SKM-1 treated with dmso at 0.1 percent for 144 hours (cell line): ENCODE results near the gene FNTB.

ENCODE experiments used
- DNase-seq: peaks from one replicate; lab custom pipeline; 2025; ENCODE audit not compliant: unreplicated experiment; lab: John Stamatoyannopoulos, UW

FNTB gene

GRCh38 chr14:65045006-65045405 lies 58.3 kb downstream of the FNTB start:
- DNase-seq: no peak

GRCh38 chr14:65045709-65046108 lies 59.0 kb downstream of the FNTB start:
- no peak for DNase-seq

GRCh38 chr14:65052832-65053231 lies 66.1 kb downstream of the FNTB start:
- no peak for DNase-seq

- DNase-seq: no peak
Observed at GRCh38 chr14:65053466-65053865, 66.8 kb downstream of the FNTB start.

GRCh38 chr14:65054471-65055085 lies 67.9 kb downstream of the FNTB start:
- peak; percentile 80 for DNase-seq

- no peak for DNase-seq
Observed at GRCh38 chr14:65057695-65058094, 71.0 kb downstream of the FNTB start.

- no peak for DNase-seq
Observed at GRCh38 chr14:65062096-65063075, 75.7 kb downstream of the FNTB start.

- no peak for DNase-seq
Observed at GRCh38 chr14:65065719-65066118, 79.0 kb downstream of the FNTB start.

GRCh38 chr14:65069874-65070413 lies 83.2 kb downstream of the FNTB start:
- no peak for DNase-seq

- no peak for DNase-seq
Observed at GRCh38 chr14:65070471-65070976, 83.8 kb downstream of the FNTB start.

GRCh38 chr14:65071544-65071943 lies 84.8 kb downstream of the FNTB start:
- no peak for DNase-seq

GRCh38 chr14:65072256-65072655 lies 85.6 kb downstream of the FNTB start:
- DNase-seq: no peak

- no peak for DNase-seq
Observed at GRCh38 chr14:65072937-65073336, 86.2 kb downstream of the FNTB start.

GRCh38 chr14:65073605-65074201 lies 87.0 kb downstream of the FNTB start:
- DNase-seq: no peak

- DNase-seq: peak; percentile 64
Observed at GRCh38 chr14:65074449-65075150, 87.9 kb downstream of the FNTB start.

- no peak for DNase-seq
Observed at GRCh38 chr14:65075628-65076325, 89.1 kb downstream of the FNTB start.

GRCh38 chr14:65077318-65077717 lies 90.6 kb downstream of the FNTB start:
- no peak for DNase-seq

GRCh38 chr14:65079201-65079600 lies 92.5 kb downstream of the FNTB start:
- no peak for DNase-seq

- DNase-seq: no peak
Observed at GRCh38 chr14:65079768-65080167, 93.1 kb downstream of the FNTB start.
